GM21526 (cell line): Measurements from ENCODE around the gene GNB1.

ENCODE experiments used
- ATAC-seq: cut with Tn5 transposase; IDR thresholded peaks from one replicate; pipeline ENCODE4 v1.9.1; 2021; ENCODE audit warnings: moderate library complexity; ENCODE audit not compliant: unreplicated experiment, low FRiP score

Gene GNB1

DNA sequence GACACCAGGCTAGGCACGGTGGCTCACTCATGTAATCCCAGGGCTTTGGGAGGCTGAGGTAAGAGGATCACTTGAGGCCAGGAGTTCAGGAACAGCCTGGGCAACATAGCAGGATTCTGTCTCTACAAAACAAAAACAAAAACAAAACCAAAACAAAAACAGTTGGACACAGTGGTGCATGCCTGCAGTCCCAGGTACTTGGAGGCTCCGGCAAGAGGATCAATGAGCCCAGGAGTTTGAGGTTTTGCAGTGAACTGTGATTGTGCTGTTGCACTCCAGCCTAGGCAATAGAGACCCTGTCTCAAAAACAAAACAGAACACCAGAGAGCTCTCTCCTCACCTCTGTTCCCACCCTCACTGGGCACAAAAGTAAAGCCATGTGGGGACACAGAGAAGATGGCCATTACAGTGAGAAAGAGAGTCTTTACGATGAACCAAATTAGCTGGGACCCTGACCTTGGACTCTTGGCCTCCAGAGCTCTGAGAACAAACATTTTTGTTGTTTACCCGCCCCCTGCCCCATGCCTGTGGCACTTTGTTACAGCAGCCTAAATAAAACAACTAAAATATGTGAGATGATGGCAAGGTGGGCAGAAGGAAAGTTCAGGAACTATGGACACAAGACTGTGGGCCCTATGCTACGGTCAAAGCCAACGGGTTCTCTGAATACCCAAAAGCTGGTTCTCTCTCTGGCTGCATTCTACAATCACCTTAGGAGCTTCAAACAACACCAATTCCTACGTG is 122.5 kb downstream of the GNB1 start:
- ATAC-seq, result no peak

DNA sequence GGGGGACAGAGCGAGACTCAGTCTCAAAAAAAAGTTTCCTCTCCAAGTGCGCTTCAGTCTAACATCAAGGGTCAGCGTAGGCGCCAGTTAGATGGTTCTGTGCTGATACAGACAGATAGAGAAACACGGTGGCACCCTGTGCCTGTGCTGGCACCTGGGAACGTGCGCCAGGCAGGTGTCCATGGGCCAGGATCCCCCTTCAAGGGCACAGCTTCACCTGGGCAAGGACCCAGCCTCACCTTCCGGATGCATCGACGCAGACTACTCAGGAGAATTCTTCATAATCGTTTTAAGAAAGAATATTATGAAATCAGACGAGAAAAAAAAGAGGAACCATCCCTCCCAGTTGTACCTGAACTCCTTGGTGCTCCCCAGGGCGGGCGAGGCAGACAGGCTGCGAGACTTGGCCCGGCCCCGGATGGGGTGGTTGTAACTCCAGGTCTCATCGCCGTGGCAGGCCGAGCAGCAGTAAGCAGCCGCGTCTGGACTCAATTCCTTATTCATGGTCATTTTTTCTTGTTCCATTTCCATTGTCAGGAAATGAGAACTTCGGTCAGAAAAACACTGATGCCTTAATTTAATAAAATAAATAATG is 125.9 kb downstream of the GNB1 start:
- ATAC-seq, result no peak

DNA sequence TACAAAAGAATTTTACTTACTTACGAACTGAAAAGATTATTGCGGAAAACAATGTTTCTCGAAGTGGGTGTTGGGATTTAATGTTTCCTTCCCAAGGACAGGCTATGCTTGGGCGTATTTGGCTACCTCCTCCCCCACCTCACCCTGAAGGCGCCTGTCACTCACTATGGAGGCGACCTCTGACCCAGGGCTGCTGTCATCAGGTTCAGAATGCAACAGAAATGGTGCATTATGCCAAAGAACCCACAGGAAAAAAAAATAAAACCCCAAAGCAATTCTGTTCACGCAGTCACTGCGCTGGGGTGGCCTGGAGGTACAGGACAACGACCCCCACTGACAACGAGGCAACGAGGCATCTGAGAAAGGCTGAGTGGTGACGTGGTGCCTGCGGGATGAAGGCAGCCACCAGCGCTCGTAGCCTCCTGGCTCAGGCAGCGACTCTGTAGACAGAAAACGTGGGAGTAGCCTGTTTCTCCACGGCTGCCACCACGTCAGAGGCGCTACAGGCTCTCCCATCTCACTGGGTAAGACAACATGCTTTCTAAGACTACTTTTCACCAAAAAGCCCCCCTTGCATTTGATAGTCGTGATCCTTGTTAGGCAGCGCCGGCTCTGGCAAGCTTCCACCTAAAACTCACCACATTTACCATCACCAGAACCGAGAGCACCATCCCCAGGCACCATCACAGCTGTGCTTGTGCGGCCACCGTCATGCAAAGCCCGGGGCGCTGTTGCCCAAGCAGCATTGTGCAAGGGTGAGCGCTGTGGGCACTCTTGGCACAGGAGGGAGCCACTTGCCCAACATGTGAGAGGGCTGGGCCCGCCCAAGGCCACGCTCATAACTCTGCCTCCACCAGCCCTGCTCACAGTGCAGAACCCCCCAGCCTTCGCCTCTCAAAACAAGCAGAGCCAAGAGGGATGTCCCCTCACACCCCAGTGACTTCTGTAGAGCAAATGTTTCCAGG is 126.9 kb downstream of the GNB1 start:
- ATAC-seq, result no peak

DNA sequence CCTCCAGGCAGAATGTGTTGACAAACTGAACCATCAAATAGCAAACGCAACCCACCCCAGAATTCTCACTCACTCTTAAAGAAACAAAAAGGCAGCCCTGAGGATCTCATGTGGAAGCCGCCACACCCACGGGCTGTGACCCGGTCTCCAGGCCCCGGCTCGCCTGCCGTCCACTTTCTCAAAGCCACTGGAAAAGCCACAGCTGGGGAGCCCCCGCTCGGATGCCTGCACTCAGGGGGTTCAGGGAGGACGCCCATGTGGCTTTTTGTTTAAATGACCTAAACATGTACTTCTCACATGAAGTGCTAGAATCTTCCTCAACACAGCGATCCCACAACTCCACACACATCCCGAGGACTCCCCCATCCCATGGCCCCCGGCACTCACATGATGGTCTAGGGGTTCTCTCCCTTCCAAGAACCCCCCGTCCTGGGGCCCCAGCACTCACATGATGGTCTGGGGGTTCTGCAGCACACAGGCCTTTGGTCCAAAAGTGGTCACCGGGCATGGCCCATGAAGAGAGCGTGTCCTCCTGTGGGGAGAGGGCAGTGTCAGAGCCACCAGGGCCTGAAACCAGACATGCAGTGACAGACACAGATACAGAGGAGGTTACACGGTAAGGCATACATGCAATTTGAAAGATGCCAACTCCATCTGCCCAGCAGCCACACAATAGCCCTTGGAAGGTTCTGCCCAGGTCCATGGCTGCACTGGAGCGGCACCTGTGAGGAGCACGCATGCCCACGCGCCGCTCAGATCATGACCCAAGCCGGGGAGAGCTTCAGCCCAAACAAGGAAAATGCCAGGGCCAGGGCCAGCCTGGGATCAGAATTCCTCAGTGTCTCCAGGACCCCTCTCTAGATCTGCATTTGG is 129.1 kb downstream of the GNB1 start:
- no peak for ATAC-seq

DNA sequence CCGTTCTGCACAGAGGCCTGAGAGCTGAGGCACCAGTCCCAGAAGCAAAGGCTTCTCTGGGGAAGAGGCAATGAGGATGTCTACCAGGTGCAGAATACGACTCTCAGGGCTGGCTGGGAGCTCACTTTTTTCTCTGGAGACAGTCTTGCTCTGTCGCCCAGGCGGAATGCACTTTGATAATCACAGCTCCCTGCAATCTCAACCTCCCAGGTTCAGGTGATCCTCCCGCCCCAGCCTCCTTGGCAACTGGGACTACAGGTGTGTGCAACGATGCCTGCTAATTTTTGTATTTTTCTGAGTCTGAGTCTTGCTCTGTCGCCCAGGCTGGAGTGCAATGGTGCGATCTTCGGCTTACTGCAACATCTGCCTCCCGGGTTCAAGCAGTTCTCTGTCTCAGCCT is 130.2 kb downstream of the GNB1 start:
- ATAC-seq, result no peak

DNA sequence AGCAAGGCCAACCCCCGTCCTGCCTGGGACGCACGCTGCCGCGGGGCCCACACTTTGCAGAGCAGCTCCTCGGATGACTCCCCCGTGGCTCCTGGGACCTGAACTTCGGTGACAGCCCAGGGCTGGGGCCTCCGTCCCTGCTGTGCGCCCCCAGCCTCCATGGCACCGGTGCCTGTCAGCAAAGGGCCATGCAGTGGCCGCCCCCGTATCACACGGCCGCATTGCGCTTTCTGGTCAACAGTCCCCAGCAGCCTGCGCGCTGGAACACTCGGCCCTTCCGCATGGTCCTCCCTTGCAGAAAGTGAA is 130.6 kb downstream of the GNB1 start:
- ATAC-seq, result no peak

DNA sequence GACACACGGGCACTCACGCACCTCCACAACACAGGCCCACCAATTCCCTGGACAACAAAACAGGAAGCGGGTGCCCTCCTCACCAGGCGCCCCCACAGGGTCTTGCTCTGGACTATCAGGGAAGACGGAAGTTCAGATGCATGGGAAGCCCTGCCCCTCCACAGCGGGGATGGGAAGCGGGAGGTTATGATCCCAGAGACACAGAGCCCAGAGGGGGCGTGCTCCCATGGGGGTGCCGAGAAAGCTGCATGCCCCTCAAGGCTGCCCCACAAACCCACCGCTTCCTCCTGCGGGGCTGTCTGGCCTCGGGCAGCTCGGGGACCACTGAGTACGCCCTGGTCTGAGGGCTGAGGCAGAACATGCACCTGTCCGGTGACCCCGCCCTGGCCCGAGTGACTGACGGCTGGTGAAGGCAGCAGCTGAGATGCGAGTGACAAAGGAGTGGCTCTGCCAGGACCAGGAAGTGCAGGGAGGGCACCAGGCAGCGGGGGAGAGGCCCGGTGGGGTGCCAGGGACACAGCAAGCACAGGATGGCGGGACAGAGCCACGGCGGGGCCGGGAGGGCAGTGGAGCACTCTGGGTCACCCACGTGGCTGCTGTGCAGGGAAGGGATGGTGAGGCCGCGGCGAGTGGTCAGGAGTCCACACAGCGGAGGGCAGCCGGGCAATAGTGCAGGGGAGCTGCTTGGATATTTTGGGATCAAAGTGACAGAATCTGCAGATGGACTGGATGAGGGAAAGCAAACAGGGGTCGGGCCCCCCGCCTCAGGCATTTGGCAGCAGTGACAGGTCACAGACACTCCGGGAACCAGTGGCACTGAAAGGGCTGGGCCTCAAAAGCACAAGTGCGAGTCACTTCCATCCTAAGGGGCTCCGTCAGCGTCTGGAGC is 131.2 kb downstream of the GNB1 start:
- no peak for ATAC-seq

DNA sequence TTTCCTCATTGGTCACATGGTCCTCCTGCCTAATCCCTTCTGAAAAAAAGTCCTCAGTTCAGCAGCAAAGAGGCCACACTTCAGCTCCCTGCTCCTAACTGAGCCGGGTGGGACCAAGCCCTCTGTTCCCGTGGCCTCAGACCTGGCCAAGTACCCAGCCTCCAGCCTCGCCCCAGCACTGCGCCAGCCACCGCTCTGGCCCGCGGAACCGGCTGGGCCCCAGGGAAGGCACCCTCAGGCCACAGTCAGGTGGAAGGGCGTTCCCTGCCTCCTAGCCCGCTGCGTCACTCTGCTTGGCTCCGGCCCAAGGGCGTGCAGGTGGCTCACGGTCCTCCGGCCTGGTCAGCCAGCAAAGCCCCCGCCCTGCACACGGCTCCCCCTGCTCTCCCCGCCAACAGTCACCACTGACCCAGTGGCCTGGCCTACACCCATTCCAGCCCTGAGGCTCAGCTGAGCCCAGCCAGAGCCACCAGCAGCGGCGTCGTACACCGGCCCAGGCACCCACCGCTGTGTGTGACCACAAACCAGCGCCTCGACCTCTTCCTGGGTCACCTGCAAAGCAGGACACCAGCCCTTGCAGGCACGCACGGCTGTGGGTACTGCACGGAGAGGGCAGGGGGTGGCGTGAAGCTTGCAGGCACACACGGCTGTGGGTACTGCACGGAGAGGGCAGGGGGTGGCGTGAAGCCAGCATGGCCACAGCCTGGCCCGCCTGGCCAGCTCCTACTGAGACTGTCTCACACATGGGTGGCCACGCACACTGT is 132.0 kb downstream of the GNB1 start:
- ATAC-seq, result no peak

DNA sequence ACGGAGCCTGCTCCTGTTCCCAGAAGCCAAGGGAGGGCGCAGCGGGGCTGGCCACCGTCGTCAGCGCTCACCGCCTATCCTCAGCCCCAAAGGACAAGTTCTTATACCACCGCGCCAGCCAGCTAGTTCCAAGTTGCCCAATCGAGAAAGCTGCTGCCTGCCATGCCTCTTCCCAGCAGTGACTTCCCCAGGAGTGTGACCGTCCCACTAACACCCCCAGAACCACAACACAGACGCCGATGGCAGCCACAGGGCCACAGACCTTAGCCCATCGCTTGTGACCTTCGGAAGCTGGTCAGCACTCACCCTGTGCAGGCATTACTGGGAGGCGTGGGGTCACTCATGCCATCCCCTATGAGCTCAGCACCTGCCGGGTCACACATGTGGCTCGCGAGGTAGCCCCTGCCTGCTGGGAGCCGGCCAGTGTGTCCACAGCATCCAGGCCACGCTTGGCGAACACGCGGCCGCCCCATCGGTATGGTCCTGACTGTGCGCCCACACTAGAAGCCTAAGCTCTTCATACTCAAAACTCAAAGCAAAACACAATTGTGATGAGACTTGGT is 132.7 kb downstream of the GNB1 start:
- ATAC-seq, result no peak

DNA sequence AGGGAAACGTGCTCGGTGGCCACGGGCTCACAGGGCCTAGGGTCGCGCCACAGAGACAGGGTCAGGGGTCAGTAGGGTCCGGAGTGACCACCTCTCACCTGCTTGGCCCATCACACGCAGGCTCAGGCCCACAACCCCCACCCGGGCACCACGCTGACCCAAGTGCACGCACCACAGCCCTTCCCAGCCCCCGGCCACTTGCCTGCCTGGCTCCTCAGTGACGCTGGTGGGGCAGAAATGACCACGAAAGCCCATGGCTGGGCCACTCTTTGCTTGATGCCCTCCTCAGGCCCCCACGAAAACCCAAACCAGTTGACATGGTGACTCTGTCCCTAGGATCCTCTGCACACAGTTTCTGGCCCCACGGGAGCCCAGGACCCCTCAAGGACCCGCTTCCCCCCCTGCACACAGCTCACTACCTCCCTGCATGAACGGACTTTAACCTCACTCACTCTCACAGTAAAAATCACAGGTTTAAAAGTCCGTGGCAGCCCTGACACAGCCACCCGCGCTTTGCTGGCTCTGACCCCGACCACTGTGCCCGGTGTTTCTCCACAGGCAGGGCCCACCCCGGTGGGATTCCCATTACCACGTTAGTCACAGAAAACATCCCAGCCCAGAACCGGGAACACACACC is 133.3 kb downstream of the GNB1 start:
- no peak for ATAC-seq

DNA sequence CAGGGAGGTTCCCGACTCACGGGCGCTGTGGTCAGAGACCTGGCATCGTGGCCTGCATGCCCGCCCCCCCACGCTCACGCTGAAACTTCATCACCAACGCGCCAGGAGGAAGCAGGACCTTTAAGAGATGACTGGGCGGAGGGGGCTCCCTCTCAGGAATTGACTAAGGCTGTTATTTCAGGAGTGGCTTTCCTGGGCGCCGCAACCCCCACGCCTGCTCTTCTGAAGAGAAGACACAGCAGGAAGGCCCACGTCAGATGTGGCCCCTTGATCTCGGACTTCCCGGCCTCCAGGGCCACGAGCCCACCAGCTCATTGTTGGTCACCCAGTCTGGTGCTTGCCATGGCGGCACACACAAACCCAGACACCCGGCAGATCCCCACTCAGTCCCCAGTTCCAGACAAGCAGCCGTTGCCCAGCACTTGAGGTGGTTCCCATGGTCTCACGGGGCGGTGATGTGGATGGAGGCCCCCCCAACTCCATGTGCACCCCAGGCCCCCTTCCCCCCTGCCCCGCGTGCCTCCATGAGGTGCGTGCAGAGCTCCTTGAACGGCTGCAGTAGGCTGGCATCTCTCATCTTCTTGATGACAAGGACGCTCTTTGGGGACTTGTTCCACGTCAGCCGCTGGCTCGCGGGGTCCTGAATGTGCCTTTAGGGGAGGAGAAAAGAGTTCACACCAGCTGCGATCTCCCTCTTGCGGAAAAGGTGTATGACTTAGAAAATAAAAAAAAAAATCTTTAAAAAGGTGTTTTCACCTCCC is 134.0 kb downstream of the GNB1 start:
- ATAC-seq, result no peak

DNA sequence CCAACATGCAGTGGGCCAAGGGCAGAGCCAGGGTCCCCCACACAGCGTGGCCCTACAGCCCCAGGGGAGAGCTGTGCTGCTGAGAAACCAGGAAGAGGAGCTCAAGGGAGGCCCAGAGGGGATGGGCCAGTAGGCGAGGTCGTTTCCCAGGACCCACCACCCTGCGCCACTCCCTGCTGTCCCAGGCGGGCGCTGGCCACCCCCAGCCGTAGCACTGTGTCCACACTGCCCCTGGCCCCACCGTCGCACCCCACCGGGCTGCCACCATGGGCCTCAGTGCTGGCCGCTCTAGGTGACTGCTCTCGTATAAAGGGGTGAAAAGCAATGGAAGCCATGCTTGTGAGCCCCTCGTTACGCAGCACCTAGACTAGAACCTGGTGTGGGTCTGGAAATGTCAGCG is 135.0 kb downstream of the GNB1 start:
- no peak for ATAC-seq

DNA sequence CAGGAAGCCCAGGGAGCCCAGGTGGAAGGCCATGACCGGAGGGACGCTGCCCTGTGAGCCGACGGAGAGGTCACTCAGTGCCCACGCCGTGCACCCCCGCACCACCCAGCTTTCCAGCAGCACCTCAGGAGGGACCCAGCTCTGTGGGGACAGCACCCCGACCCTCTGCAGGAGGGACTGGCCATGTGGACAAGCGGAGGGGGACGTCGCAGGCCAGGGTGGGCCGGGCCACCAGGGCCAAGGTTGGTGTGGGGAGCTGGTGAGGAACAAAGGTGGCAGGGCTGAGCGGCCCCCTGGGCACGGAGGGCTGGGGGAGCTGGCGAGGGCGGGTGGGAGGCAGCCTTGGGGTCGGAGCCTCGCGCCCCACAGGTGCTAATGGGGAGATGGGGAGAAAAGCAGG is 135.5 kb downstream of the GNB1 start:
- ATAC-seq, result no peak

DNA sequence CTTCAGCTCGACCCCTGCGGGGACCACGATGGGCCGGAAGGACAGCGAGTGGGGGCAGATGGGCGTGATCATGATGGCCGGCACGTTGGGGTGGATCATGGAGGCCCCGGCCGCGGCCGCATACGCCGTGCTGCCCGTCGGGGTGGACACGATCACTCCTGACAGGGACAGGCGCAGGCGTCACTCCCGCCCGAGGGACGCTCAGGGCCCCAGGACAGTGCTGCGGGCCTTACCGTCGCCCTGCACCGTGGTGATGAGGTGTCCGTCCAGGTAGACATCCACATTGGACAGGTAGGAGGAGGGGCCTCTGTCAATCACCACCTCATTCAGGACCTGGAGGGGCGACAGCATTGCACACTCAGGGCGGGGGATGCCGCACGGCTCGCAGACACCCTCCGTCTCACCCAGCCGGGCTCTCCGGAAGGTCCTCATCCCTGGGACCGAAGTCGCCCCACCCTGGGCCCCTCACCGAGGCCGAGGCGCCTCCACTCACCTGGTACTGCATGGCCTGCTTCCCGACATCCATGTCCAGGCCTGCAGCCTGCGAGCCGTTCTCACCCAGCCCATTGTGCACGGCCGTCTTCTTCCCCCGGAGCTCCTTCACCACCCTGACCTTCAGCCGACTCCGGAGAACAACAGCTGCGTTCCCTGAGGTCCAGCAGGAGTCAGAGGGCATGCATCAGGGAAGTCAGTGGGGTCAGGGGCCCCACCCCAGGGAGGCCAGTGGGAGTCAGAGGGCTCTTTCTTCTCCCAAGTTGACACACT is 136.7 kb downstream of the GNB1 start:
- ATAC-seq, result no peak

DNA sequence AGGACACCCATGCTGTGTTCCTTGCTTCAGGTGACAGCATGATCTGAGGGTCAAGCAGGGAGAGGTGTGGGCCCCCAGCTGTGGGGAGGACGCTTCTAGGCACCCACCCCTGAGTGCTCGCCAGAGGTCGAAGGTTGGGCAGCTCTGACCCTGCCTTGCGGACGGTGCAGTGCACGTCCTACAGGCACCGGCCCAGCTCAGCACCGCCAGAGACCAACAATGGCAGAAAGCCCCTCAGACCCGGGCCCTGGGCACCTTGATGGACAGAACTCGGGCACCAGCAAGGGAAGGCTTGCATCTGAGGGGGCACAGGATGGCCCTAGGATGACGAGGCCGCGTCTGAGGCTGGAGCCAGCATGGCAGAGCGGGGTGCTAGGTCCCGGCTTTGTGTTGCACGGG is 137.3 kb downstream of the GNB1 start:
- no peak for ATAC-seq
